Caco-2 (cell line): ENCODE data around the gene SERPINB6. TPM values are rescaled to one million over a fixed set of nuclear protein-coding genes. Genes with fewer than 3 reads are reported as not detected.

Experiments used
- BruUV-seq: library from RNA; stranded (reverse); fragments of 400-500 nt; replicated peaks from 2 replicates; lab custom pipeline; 2021; lab: Mats Ljungman, UMichigan
- CTCF ChIA-PET: fragments of 300-600 bp; sonication (Branson Sonifier 250); formaldehyde crosslinking; loops from one replicate; lab custom pipeline; 2022; ENCODE audit warnings: antibody characterized with exemption; lab: Charles Lee
- POLR2A ChIA-PET: fragments of 300-600 bp; sonication (Branson Sonifier 250); formaldehyde crosslinking; loops from one replicate; lab custom pipeline; 2022; ENCODE audit warnings: antibody characterized with exemption; lab: Charles Lee
- DNase-seq, 2 experiments: peaks; one replicate each; pipeline versions ENCODE4 v3.0.0 to v3.0.0-alpha.2; 2020 to 2022
- H3K27me3 ChIP-seq: replicated peaks from 2 replicates; pipeline ENCODE4 v1.6.0; 2011; ENCODE audit warnings: low read length; ENCODE audit not compliant: control insufficient read depth, insufficient read depth
- H3K36me3 ChIP-seq: 2 replicates; pipeline ENCODE4 v1.5.1; 2011; ENCODE audit warnings: low read length; ENCODE audit not compliant: control insufficient read depth, insufficient read depth
- H3K4me1 ChIP-seq: fragments of 250-450 bp; sonication (Bioruptor Pico); 2 replicates; pipeline ENCODE4 v1.5.1; 2020; ENCODE audit warnings: mild to moderate bottlenecking
- H3K4me3 ChIP-seq: 2 replicates; pipeline ENCODE4 v1.5.1; 2011; ENCODE audit warnings: low read depth, mild to moderate bottlenecking, control low read depth, low read length
- H3K9me3 ChIP-seq: fragments of 250-450 bp; sonication (Bioruptor Pico); 2 replicates; pipeline ENCODE4 v1.5.1; 2020; ENCODE audit warnings: mild to moderate bottlenecking, moderate library complexity
- H3K27ac Mint-ChIP-seq: one replicate; pipeline ENCODE4 v1.8.0; 2022; ENCODE audit warnings: mixed read lengths; ENCODE audit not compliant: unreplicated experiment
- H3K27me3 Mint-ChIP-seq: one replicate; pipeline ENCODE4 v1.8.0; 2022; ENCODE audit warnings: mixed read lengths; ENCODE audit not compliant: insufficient read depth, unreplicated experiment
- H3K36me3 Mint-ChIP-seq: one replicate; pipeline ENCODE4 v1.8.0; 2022; ENCODE audit warnings: mild to moderate bottlenecking, mixed read lengths; ENCODE audit not compliant: insufficient read depth, unreplicated experiment
- H3K4me1 Mint-ChIP-seq: one replicate; pipeline ENCODE4 v1.8.0; 2022; ENCODE audit warnings: low read depth, mixed read lengths; ENCODE audit not compliant: unreplicated experiment
- H3K4me3 Mint-ChIP-seq: one replicate; pipeline ENCODE4 v1.8.0; 2022; ENCODE audit warnings: mild to moderate bottlenecking, moderate library complexity, mixed read lengths; ENCODE audit not compliant: unreplicated experiment
- H3K9me3 Mint-ChIP-seq: one replicate; pipeline ENCODE4 v1.8.0; 2022; ENCODE audit warnings: mixed read lengths; ENCODE audit not compliant: unreplicated experiment
- intact Hi-C: fragments of 100-400 bp; cut with micrococcal nuclease; formaldehyde crosslinking; loops from one replicate; pipeline ENCODE4 v1.10.0; 2022; ENCODE audit not compliant: unreplicated experiment
- total RNA-seq: library from RNA; stranded (reverse); gene quantifications from 2 replicates; pipeline ENCODE4 v1.2.3, GENCODE V29; 2022
- TF ChIP-seq, protein P1 (sequence below), 2 experiments: fragments of 200-600 bp in 1 of 2; IDR thresholded peaks; 1 replicate in 1 of 2; 2 replicates in 1 of 2; pipeline versions ENCODE4 v1.5.1 to v1.8.0; 2011 to 2022; ENCODE audit warnings: antibody characterized with exemption in 1 of 2, control low read depth in 1 of 2, inconsistent platforms in 1 of 2, low read depth in 1 of 2, low read length in 1 of 2, mild to moderate bottlenecking in 1 of 2, moderate library complexity in 1 of 2; ENCODE audit not compliant: insufficient read depth in 1 of 2, severe bottlenecking in 1 of 2, unreplicated experiment in 1 of 2

SERPINB6 gene
- total RNA-seq, 1 experiment from 2014 or later = 60.0 TPM

DNA sequence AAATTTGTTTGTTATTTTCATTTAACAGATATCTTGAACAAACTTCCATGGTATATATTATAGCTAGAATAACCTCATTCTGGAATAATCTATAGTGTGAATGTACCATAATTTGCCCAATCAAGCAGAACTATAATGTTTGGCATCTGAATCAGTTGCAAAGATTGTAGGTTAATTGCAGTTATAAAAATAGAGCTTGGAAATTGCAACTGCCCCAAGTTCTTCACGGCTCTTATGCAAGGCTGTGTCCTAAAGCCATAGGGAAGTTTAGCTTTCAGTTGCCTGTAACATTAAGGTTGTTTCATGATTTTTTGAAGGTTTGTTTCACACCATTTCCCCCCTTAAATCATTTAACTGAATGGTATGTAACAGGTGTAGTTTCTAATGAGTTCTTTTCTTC lies 47.7 kb upstream of the SERPINB6 start:
- CTCF ChIA-PET = no interaction called here
- intact Hi-C loops = no loop called here
- peaks cover 35% of the 10 kb centered on the region for H3K36me3 Mint-ChIP-seq

DNA sequence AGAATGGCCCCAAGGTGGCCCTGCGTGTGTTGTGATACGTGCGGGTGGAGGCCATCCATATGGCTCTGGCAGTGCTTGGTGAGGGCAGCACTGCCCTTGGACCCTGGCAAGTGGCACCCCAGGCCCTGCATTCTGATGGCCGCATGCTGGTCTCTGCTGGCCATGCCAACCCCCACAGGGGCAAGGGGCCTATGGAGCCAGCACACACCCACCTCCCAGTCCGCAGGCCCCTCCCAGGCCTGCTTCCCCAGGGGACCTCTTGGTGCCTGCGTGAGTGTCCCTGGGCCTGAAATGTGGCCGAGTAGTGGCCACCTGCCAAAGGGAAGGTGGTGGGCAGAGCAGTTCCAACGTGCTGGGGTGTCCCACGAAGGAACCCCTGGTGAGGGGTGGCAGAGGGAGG lies 45.9 kb upstream of the SERPINB6 start:
- BruUV-seq = no TSS peak
- Mint-ChIP-seq H3K9me3 (peaks cover under 1% of the 10 kb centered on the region), H3K36me3 (peaks cover 31% of the 10 kb centered on the region), H3K4me1 (no peaks in the 10 kb centered on the region), H3K27me3 (no peaks in the 10 kb centered on the region), H3K4me3 (no peak overlapping the region), H3K27ac (no peak overlapping the region)
- ChIA-PET POLR2A (no interaction called here), CTCF (no interaction called here)
- no peak for DNase-seq
- H3K4me1 ChIP-seq = no peaks in the 10 kb centered on the region; the same call in 1 of the 2 replicates
- no peaks in the 10 kb centered on the region; the same call in 1 of the 2 replicates for H3K9me3 ChIP-seq
- no peaks in the 10 kb centered on the region for H3K27me3 ChIP-seq
- TF ChIP-seq, protein P1, sequence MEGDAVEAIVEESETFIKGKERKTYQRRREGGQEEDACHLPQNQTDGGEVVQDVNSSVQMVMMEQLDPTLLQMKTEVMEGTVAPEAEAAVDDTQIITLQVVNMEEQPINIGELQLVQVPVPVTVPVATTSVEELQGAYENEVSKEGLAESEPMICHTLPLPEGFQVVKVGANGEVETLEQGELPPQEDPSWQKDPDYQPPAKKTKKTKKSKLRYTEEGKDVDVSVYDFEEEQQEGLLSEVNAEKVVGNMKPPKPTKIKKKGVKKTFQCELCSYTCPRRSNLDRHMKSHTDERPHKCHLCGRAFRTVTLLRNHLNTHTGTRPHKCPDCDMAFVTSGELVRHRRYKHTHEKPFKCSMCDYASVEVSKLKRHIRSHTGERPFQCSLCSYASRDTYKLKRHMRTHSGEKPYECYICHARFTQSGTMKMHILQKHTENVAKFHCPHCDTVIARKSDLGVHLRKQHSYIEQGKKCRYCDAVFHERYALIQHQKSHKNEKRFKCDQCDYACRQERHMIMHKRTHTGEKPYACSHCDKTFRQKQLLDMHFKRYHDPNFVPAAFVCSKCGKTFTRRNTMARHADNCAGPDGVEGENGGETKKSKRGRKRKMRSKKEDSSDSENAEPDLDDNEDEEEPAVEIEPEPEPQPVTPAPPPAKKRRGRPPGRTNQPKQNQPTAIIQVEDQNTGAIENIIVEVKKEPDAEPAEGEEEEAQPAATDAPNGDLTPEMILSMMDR (IDR thresholded peaks at IDR 0.05; ENCODE audit: insufficient read depth in 1 of 2, low read depth in 1 of 2, low read length in 1 of 2, severe bottlenecking in 1 of 2, unreplicated experiment in 1 of 2) = no peak
- no peaks in the 10 kb centered on the region; the same call in 1 of the 2 replicates for H3K36me3 ChIP-seq
- intact Hi-C loops = no loop called here
- no peak overlapping the region for H3K4me3 ChIP-seq

More for the DNA sequence above, 47.7 kb upstream of the SERPINB6 start:
- H3K4me1 ChIP-seq = peaks cover 2% of the 10 kb centered on the region
- H3K27me3 Mint-ChIP-seq = no peaks in the 10 kb centered on the region
- TF ChIP-seq, protein P1 (IDR thresholded peaks at IDR 0.05; ENCODE audit: insufficient read depth in 1 of 2, low read depth in 1 of 2, low read length in 1 of 2, severe bottlenecking in 1 of 2, unreplicated experiment in 1 of 2) = no peak
- H3K27me3 ChIP-seq = no peaks in the 10 kb centered on the region
- H3K4me3 Mint-ChIP-seq = no peak overlapping the region
- no peaks in the 10 kb centered on the region for H3K4me1 Mint-ChIP-seq
- H3K36me3 ChIP-seq = no peaks in the 10 kb centered on the region
- no TSS peak for BruUV-seq
- no peaks in the 10 kb centered on the region for H3K9me3 ChIP-seq
- POLR2A ChIA-PET = interaction anchor here (0.8 kb wide), 1 partner anchor 20 kb away, joined by 4 read pairs; the partner anchor contains the start of gene NQO2
- H3K9me3 Mint-ChIP-seq = no peaks in the 10 kb centered on the region
- no peak for DNase-seq
- H3K27ac Mint-ChIP-seq = no peak overlapping the region
- H3K4me3 ChIP-seq = no peak overlapping the region

DNA sequence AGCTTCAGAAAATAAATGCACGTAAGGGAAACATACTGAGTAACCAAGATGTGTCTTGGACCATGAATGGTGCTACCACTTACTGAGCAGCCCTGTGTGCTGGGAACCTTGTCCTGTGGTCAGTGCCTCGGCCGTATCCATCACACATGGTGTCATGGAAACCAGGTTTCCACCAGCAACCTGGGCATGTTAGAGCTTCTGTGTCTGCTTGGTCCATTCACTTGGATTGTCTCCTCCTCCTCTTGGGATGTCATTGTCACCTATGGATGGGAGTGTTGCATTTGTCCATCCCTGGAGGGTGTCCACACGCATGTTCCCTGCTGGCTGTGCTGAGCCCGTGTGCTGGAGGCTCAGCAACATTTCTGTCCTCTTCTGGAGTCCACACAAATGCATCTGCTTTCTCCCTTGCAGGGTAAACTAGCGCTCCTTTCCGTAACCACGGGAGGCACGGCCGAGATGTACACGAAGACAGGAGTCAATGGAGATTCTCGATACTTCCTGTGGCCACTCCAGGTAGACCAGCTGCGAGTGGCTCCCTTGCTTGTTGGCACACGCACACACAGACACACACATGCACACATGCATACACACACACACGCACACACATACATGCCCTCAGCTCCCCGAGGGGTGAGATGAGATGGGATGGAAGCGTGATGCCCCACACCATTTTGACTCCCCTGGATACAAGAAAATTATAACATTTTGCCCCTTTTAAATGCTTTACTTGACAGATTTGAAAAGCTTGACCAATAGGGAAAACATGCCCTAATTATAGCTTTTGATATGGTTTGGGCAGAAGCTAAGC lies 45.3 kb upstream of the SERPINB6 start:
- H3K9me3 Mint-ChIP-seq = peaks cover 7% of the 10 kb centered on the region
- H3K4me3 Mint-ChIP-seq = no peak overlapping the region
- peaks cover 4% of the 10 kb centered on the region; the same call in 1 of the 2 replicates for H3K9me3 ChIP-seq
- no peaks in the 10 kb centered on the region for H3K4me1 ChIP-seq
- no peaks in the 10 kb centered on the region for H3K27me3 ChIP-seq
- no peak overlapping the region for H3K27ac Mint-ChIP-seq
- TF ChIP-seq, protein P1 (IDR thresholded peaks at IDR 0.05; ENCODE audit: insufficient read depth in 1 of 2, low read depth in 1 of 2, low read length in 1 of 2, severe bottlenecking in 1 of 2, unreplicated experiment in 1 of 2) = no peak
- no peaks in the 10 kb centered on the region for H3K27me3 Mint-ChIP-seq
- no peak for DNase-seq
- H3K36me3 ChIP-seq = no peaks in the 10 kb centered on the region; the same call in 1 of the 2 replicates
- intact Hi-C loops = no loop called here
- no peaks in the 10 kb centered on the region for H3K4me1 Mint-ChIP-seq
- POLR2A ChIA-PET = no interaction called here
- CTCF ChIA-PET = no interaction called here
- BruUV-seq = no TSS peak
- H3K36me3 Mint-ChIP-seq = peaks cover 31% of the 10 kb centered on the region
- no peak overlapping the region for H3K4me3 ChIP-seq
